GM19023 (cell line): ENCODE data around the gene ZBTB49.

Source experiments
- ATAC-seq: cut with Tn5 transposase; IDR thresholded peaks from one replicate; pipeline ENCODE4 v1.9.1; 2021; ENCODE audit warnings: mild to moderate bottlenecking, moderate library complexity; ENCODE audit not compliant: unreplicated experiment

ZBTB49 gene

GRCh38 chr4:4281787-4282186, 8.3 kb upstream of the ZBTB49 start:
- no peak for ATAC-seq

- ATAC-seq = no peak
These were observed 5.0 kb upstream of the ZBTB49 start for GRCh38 chr4:4284827-4285618.

- no peak for ATAC-seq
These were observed 2.0 kb upstream of the ZBTB49 start for GRCh38 chr4:4288098-4288497.

- ATAC-seq = no peak
These were observed 996 bp upstream of the ZBTB49 start for GRCh38 chr4:4289055-4289454.

GRCh38 chr4:4289597-4289940, 482 bp upstream of the ZBTB49 start:
- peak; percentile 17 for ATAC-seq

GRCh38 chr4:4293279-4293678, 3.2 kb downstream of the ZBTB49 start:
- no peak for ATAC-seq

- ATAC-seq = no peak
These were observed 6.3 kb downstream of the ZBTB49 start for GRCh38 chr4:4296283-4296846.

- no peak for ATAC-seq
These were observed 9.0 kb downstream of the ZBTB49 start for GRCh38 chr4:4299006-4299405.

- ATAC-seq = no peak
These were observed 11.9 kb downstream of the ZBTB49 start for GRCh38 chr4:4302001-4302400.

- no peak for ATAC-seq
These were observed 12.4 kb downstream of the ZBTB49 start for GRCh38 chr4:4302416-4302815.

GRCh38 chr4:4306920-4307319, 16.9 kb downstream of the ZBTB49 start:
- no peak for ATAC-seq

GRCh38 chr4:4308800-4309441, 18.9 kb downstream of the ZBTB49 start:
- no peak for ATAC-seq

- ATAC-seq = no peak
These were observed 21.1 kb downstream of the ZBTB49 start for GRCh38 chr4:4311193-4311592.

GRCh38 chr4:4315461-4316149, 25.6 kb downstream of the ZBTB49 start:
- ATAC-seq = no peak

GRCh38 chr4:4316150-4316495, 26.1 kb downstream of the ZBTB49 start:
- no peak for ATAC-seq

GRCh38 chr4:4317496-4318232, 27.6 kb downstream of the ZBTB49 start:
- ATAC-seq = no peak

- ATAC-seq = no peak
These were observed 30.5 kb downstream of the ZBTB49 start for GRCh38 chr4:4320528-4320927.

GRCh38 chr4:4320951-4321714, 31.1 kb downstream of the ZBTB49 start:
- no peak for ATAC-seq

- no peak for ATAC-seq
These were observed 32.1 kb downstream of the ZBTB49 start for GRCh38 chr4:4321951-4322688.
